Activated CD8-positive, alpha-beta memory T cell treated with anti-CD3 and anti-CD28 coated beads for 48 hours (primary cell): ENCODE data around the gene RAB7B.

Source experiments
- DNase-seq, 3 experiments: peaks; one replicate each; pipeline ENCODE4 v3.0.0-alpha.2; 2020; ENCODE audit warnings: low read depth in 2 of 3, low spot score in 2 of 3

Gene RAB7B

GRCh38 chr1:205975387-205975998 is 27.7 kb downstream of the RAB7B start:
- DNase-seq, result no peak

- no peak for DNase-seq
Measured at GRCh38 chr1:205974712-205975111, 28.5 kb downstream of the RAB7B start.

GRCh38 chr1:205973377-205974232 is 29.6 kb downstream of the RAB7B start:
- no peak for DNase-seq

- DNase-seq, result no peak
Measured at GRCh38 chr1:205972491-205973168, 30.6 kb downstream of the RAB7B start.

GRCh38 chr1:205972081-205972480 is 31.1 kb downstream of the RAB7B start:
- no peak for DNase-seq

- no peak for DNase-seq
Measured at GRCh38 chr1:205971082-205971481, 32.1 kb downstream of the RAB7B start.

- DNase-seq, result no peak
Measured at GRCh38 chr1:205970486-205970885, 32.7 kb downstream of the RAB7B start.

GRCh38 chr1:205969229-205969628 is 34.0 kb downstream of the RAB7B start:
- DNase-seq, result no peak

GRCh38 chr1:205967554-205968335 is 35.5 kb downstream of the RAB7B start:
- no peak for DNase-seq

- DNase-seq, result no peak
Measured at GRCh38 chr1:205965036-205965884, 37.9 kb downstream of the RAB7B start.

GRCh38 chr1:205963352-205964155 is 39.6 kb downstream of the RAB7B start:
- no peak for DNase-seq

GRCh38 chr1:205962821-205963221 is 40.4 kb downstream of the RAB7B start:
- DNase-seq, result no peak

GRCh38 chr1:205961991-205962820 is 41.0 kb downstream of the RAB7B start:
- no peak for DNase-seq

GRCh38 chr1:205961405-205961804 is 41.8 kb downstream of the RAB7B start:
- DNase-seq, result no peak

GRCh38 chr1:205959789-205960188 is 43.4 kb downstream of the RAB7B start:
- DNase-seq, result no peak

GRCh38 chr1:205955499-205955898 is 47.7 kb downstream of the RAB7B start:
- DNase-seq, result no peak

GRCh38 chr1:205954819-205955404 is 48.3 kb downstream of the RAB7B start:
- DNase-seq, result no peak

- DNase-seq, result no peak
Measured at GRCh38 chr1:205951746-205952145, 51.4 kb downstream of the RAB7B start.
